IPS-18a (cell line): ENCODE data around the gene SEPSECS.
"Not testable (repeated sequence)": the region's sequence is repeated elsewhere in the genome, so short reads cannot be mapped to it uniquely, and the experiment has no call there.

Experiments
- H3K27ac ChIP-seq: one replicate; pipeline ENCODE4 v1.5.1; 2013; ENCODE audit warnings: low read length
- H3K27me3 ChIP-seq: one replicate; pipeline ENCODE4 v1.6.1; 2013; ENCODE audit warnings: mild to moderate bottlenecking, low read length; ENCODE audit not compliant: control insufficient read depth, insufficient read depth
- H3K36me3 ChIP-seq: one replicate; pipeline ENCODE4 v1.6.1; 2013; ENCODE audit warnings: low read depth, low read length; ENCODE audit not compliant: control insufficient read depth
- H3K4me1 ChIP-seq: one replicate; pipeline ENCODE4 v1.6.1; 2013; ENCODE audit warnings: low read depth, low read length; ENCODE audit not compliant: control insufficient read depth
- H3K4me3 ChIP-seq: one replicate; pipeline ENCODE4 v1.5.1; 2013; ENCODE audit warnings: low read length
- H3K9ac ChIP-seq: one replicate; pipeline ENCODE4 v1.6.1; 2013; ENCODE audit warnings: mild to moderate bottlenecking, low read length, moderate library complexity
- H3K9me3 ChIP-seq: one replicate; pipeline ENCODE4 v1.6.1; 2013; ENCODE audit warnings: low read depth, low read length; ENCODE audit not compliant: control insufficient read depth

SEPSECS gene

DNA sequence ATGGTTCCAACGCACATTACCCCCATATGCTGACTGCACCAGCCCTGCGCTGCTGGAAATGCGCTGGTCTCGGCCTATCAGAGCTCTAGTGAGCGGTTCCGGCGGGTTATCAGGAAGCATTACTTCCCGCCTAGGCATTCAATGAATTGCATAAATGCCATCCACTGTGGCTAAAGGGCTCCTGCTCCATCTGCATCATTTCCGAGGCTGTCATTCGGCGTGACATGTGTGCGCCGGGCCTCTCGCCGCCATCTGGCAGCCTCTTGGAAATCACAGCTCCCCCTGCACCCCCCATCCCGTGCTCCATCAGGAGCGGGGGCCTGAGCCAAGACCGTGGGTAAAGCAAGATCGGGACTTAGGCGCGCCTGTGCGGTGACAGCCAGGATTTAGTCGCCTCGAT is 64.4 kb downstream of the SEPSECS start:
- H3K9ac ChIP-seq = no peak overlapping the region
- H3K36me3 ChIP-seq = no peaks in the 10 kb centered on the region
- H3K9me3 ChIP-seq = peaks cover 6% of the 10 kb centered on the region
- no peaks in the 10 kb centered on the region for H3K4me1 ChIP-seq
- no peak overlapping the region for H3K4me3 ChIP-seq
- no peak overlapping the region for H3K27ac ChIP-seq
- no peaks in the 10 kb centered on the region for H3K27me3 ChIP-seq

DNA sequence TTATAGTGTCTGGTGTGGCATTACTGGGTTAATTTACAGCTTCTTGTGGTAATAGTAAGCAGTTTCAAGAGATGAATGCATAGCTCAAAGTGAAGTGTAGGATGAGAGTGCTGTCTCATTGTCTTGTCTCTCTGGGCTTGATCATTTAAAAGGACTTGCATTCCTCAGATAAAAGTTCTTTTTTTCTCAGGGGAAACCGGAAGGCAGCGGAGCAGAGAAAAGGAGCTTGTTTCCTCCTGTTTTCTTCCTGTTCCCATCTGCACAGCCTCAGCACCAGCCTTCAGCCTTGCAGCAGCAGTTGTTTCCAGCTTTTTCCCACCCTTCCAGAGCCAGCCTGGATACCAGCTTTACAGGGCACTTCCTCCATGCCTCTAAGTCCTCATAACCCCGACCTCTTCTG is 68.1 kb downstream of the SEPSECS start:
- no peak overlapping the region for H3K27ac ChIP-seq
- no peaks in the 10 kb centered on the region for H3K4me1 ChIP-seq
- no peaks in the 10 kb centered on the region for H3K27me3 ChIP-seq
- no peaks in the 10 kb centered on the region for H3K36me3 ChIP-seq
- no peak overlapping the region for H3K4me3 ChIP-seq
- peaks cover 6% of the 10 kb centered on the region for H3K9me3 ChIP-seq
- no peak overlapping the region for H3K9ac ChIP-seq

DNA sequence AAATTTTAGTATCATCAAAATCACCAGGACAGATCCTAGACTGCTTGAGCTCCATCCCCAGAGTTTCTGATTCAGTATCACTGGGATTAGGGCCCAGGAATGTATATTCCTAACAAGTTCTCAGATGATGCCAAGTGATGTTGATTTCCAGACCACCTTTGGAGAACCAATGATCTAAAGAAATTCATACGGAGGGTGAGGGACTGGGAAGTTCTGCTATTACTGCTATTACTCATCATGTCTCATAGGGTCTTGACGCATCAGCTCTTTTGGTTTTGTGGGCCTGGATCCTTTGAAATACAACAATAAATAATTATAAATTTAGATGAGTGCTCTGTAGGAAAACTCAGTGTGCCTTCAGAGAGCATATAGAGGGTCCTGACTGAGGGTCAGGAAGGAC is 69.7 kb downstream of the SEPSECS start:
- peaks cover 6% of the 10 kb centered on the region for H3K9me3 ChIP-seq
- no peak overlapping the region for H3K27ac ChIP-seq
- H3K36me3 ChIP-seq = no peaks in the 10 kb centered on the region
- no peak overlapping the region for H3K9ac ChIP-seq
- no peak overlapping the region for H3K4me3 ChIP-seq
- H3K4me1 ChIP-seq = no peaks in the 10 kb centered on the region
- H3K27me3 ChIP-seq = no peaks in the 10 kb centered on the region

DNA sequence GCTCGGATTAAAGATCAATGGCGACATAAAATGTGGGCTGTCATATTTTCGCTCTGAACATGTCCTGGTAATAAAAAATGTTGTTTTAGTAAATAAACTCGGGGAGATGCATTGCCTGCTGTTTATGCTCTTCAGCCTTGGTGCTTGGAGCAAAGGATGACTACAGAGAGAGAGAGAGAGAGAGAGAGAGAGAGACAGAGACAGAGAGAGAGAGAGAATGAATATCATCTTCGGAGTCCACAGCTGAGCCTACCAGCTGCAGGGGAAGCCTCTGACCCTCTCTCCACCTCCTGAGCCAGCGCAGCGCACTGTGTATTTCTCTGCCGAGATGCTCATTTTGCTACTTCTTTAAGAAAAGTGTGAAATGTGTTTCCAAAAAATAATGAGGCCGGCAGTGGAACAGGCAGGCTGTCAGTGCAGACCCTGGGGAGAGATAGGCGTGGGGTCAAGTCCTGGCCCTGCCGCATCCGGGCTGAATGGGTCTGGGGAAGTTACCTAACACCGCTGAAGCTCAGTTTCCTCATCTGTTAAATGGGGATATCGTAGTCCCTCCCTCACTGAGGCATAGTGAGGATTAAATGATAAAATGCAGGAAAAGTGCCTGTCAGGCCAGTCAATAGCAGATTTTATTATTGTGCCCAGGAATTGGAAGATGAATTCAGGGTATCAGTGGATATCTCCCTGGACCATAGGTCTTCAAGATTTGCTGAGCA is 71.0 kb downstream of the SEPSECS start:
- no peak overlapping the region for H3K9ac ChIP-seq
- no peaks in the 10 kb centered on the region for H3K36me3 ChIP-seq
- no peaks in the 10 kb centered on the region for H3K4me1 ChIP-seq
- H3K27ac ChIP-seq = no peak overlapping the region
- H3K9me3 ChIP-seq = peaks cover 6% of the 10 kb centered on the region
- H3K4me3 ChIP-seq = no peak overlapping the region
- H3K27me3 ChIP-seq = no peaks in the 10 kb centered on the region

DNA sequence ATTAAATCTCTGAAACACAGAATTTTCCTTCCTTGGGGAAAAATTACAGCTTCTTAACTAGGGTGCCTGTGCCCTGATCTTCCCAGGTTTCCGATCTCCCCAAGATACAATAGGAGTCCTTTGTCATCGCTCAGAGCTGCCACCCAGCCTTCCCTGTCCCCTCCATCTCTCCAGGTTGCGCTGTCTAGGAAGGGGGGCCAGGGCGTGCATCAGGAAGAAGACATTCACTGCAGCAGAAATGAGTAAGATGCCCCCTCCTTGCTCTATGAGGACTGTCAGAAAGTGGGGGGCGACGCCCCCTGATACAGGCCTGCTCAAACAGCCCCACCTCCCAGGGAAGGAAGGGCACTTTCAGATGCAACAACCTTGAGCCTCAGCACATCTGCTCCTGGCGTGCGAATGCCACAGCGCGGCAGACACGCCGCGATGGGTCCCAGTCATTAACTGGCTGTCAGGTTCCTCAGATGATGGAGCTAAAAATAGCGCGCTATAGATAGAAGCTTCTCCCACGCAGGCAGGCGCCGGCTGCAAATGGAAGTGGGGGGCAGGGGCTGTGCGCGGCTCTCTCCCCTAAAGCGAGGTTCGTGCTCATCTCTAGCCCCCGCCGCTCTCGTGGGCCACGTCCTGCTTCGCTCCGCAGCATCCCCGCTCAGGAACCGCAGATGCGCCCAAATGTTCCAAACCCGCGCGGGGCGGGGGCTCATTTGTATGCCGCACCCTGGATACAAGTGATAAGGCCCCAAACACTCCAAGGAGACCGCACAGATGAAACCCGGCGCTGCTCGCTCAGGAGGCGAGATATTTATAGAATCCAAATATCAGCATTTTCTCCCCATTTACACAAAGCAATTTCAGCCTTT is 71.9 kb downstream of the SEPSECS start:
- Histone ChIP-seq H3K36me3 (no peaks in the 10 kb centered on the region), H3K4me3 (no peak overlapping the region), H3K4me1 (no peaks in the 10 kb centered on the region), H3K27me3 (no peaks in the 10 kb centered on the region), H3K9ac (no peak overlapping the region), H3K27ac (no peak overlapping the region), H3K9me3 (peaks cover 4% of the 10 kb centered on the region)

DNA sequence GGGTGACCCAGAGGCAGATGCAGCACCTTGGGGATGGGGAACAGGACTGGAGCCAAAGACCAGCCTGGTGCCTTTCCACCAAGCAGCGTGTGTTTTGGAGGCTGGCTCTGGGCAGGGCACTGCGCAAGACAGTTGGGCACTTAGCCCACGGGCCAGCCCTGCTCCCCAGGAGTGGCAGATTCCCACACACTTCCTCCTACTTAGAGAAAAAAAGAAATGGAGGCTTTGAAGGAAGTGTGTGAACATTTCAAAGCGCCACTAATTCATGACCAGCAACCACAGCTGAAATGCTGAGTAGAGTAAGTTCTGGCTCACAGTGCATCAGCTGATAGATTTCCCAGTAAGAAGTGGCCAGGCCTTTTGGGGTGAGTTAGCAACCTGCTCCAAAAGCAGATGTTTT is 74.6 kb downstream of the SEPSECS start:
- H3K4me3 ChIP-seq = no peak overlapping the region
- H3K9ac ChIP-seq = no peak overlapping the region
- H3K27ac ChIP-seq = no peak overlapping the region
- H3K9me3 ChIP-seq = no peaks in the 10 kb centered on the region
- no peaks in the 10 kb centered on the region for H3K27me3 ChIP-seq
- no peaks in the 10 kb centered on the region for H3K36me3 ChIP-seq
- H3K4me1 ChIP-seq = no peaks in the 10 kb centered on the region

DNA sequence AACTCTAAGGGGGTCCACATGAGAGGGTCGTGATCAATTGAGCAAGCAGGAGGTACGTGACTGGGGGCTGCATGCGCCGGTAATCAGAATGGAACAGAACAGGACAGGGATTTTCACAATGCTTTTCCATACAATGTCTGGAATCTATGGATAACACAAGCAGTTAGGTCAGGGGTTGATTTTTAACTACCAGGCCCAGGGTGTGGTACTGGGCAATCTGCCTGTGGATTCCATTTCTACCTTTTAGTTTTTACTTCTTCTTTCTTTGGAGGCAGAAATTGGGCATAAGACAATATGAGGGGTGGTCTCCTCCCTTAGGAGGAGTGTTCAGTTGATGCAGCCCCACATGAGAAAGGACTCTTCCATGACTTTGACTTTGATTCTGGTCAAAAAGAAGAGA is 76.8 kb downstream of the SEPSECS start:
- not testable (repeated sequence) for H3K4me3 ChIP-seq, H3K4me1 ChIP-seq, H3K27me3 ChIP-seq, H3K9ac ChIP-seq, H3K36me3 ChIP-seq, H3K9me3 ChIP-seq, H3K27ac ChIP-seq

DNA sequence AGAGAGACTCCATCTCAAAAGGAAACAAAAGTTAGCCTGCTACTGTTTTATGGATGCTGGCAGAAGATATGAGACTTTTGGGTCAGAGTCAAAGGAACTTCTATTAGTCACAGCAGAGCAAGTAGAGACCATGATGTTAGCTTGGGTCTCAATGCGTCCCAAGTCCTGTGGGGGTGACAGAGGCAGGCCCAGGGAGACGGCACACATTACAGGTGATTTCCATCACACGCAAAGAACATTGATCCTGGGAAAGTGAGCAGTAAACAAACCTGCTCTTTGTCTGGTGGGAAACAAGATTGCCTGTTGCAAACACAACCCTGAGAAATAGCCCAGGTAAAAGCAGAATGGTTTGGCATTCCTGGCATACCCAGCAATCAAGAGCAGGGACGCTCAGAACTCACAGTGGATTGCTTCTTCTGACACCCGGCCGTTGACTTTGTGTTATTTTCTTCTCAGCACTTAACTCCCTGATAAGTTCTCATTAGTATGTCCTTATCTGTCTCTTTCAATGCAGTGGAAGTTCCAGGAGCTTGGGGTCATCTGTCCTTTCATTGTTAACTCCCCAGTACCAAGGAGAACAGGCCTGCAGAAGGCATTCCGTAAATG is 78.3 kb downstream of the SEPSECS start:
- Histone ChIP-seq H3K9ac (no peak overlapping the region), H3K27ac (no peak overlapping the region), H3K9me3 (no peaks in the 10 kb centered on the region), H3K36me3 (no peaks in the 10 kb centered on the region), H3K4me3 (no peak overlapping the region), H3K4me1 (no peaks in the 10 kb centered on the region), H3K27me3 (no peaks in the 10 kb centered on the region)

DNA sequence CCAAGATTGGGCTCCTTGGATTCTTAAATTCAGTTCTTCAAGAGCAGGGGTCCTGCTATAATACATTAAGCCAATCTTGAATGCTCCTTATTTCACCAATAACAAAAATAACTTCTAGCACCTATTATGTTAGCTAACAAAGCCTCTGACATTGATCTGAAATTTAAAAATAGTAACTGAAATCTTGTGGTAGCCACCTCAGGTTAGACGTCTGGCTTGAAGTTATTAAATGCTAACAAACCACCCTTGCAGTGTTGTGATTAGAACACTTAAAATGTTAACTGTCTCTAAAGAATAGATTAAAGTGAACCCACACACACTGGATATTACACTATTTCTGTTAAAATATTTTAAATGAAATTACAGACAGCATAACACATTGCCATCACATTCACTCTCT is 79.7 kb downstream of the SEPSECS start:
- H3K27ac ChIP-seq = no peak overlapping the region
- H3K36me3 ChIP-seq = no peaks in the 10 kb centered on the region
- no peak overlapping the region for H3K9ac ChIP-seq
- no peak overlapping the region for H3K4me3 ChIP-seq
- no peaks in the 10 kb centered on the region for H3K4me1 ChIP-seq
- no peaks in the 10 kb centered on the region for H3K27me3 ChIP-seq
- H3K9me3 ChIP-seq = no peaks in the 10 kb centered on the region

DNA sequence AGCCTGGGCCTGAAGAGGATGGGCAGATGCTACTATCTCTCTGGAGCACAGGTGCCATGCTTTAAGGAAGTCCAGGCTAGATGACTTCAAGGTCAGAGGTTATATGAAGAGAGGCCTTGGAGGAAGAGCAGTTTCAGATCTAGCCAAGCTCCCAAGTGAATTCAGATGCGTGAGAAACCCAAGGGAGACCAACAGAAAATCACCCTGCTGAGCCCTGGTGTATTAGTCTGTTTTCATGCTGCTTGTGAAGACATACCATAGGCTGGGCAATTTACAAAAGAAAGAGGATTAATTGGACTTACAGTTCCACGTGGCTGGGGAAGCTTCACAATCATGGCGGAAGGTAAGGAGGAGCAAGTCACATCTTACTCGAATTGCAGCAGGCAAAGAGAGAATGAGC is 81.7 kb downstream of the SEPSECS start:
- H3K36me3 ChIP-seq = no peaks in the 10 kb centered on the region
- H3K27ac ChIP-seq = no peak overlapping the region
- H3K4me3 ChIP-seq = no peak overlapping the region
- H3K27me3 ChIP-seq = no peaks in the 10 kb centered on the region
- no peak overlapping the region for H3K9ac ChIP-seq
- no peaks in the 10 kb centered on the region for H3K4me1 ChIP-seq
- H3K9me3 ChIP-seq = no peaks in the 10 kb centered on the region

DNA sequence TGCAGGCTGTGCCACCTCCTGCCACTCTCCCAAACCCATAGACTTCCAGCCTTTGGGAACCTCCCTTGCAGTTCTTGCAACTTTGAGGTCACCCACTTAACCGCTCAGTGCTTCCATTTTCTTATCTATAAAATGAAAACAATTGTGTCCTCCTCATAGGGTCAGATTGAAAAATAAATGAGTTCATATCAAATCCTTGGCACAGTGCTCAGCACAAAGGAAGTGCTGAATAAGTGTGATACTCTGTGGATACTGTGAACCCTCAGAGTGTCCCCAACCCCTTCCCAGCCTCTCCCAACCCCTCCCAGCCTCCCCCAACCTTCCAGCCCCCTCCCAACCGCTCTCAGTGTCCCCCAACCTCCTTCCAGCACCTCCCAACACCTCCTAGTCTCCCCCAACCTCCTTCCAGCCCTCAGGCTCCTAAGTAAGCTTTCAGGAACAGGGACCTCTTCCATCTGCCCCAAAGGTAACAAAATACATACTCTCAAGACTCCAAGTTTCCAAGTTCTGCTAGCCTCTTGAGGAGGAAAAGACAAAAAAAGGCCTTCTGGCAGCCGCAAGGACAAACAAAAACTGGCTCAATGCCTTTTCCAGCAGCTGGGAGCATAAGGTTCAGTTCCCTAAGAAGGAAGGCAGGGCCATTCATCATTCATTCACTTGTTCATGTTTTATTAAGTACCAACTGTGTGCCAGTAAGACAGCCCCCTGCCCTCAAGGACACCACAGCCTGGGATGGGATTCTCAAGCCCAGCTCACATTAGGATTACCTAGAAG is 83.4 kb downstream of the SEPSECS start:
- Histone ChIP-seq H3K36me3 (no peaks in the 10 kb centered on the region), H3K4me1 (no peaks in the 10 kb centered on the region), H3K9me3 (no peaks in the 10 kb centered on the region), H3K27me3 (no peaks in the 10 kb centered on the region), H3K27ac (no peak overlapping the region), H3K9ac (no peak overlapping the region), H3K4me3 (no peak overlapping the region)
